CD14-positive monocyte (primary cell): Measurements from ENCODE around the gene ZYX. TPM values are rescaled to one million over a fixed set of nuclear protein-coding genes. Genes with fewer than 3 reads are reported as not detected.

Experiments used
- DNase-seq, 3 donors: peaks; one replicate each; pipeline ENCODE4 v3.0.0-alpha.2; 2011 to 2022
- H2AFZ ChIP-seq: 2 replicates; pipeline ENCODE4 v1.6.0; 2012; ENCODE audit warnings: mild to moderate bottlenecking, low read depth, low read length, inconsistent platforms; ENCODE audit not compliant: insufficient read depth, poor library complexity, severe bottlenecking
- H3K27ac ChIP-seq, 2 donors: 1 replicate in 1 of 2; 2 replicates in 1 of 2; pipeline ENCODE4 v1.5.1; 2012 to 2013; ENCODE audit warnings: low read length in 2 of 2, control low read depth in 1 of 2, inconsistent platforms in 1 of 2, low read depth in 1 of 2, mild to moderate bottlenecking in 1 of 2
- H3K27me3 ChIP-seq, 2 donors: one replicate each; pipeline versions ENCODE4 v1.6.0 to v1.6.1; 2011 to 2013; ENCODE audit warnings: low read length in 2 of 2; ENCODE audit not compliant: control insufficient read depth in 2 of 2, insufficient read depth in 2 of 2
- H3K36me3 ChIP-seq, 2 donors: replicated peaks in 1 of 2; 1 replicate in 1 of 2; 2 replicates in 1 of 2; pipeline versions ENCODE4 v1.5.1 to v1.6.1; 2012 to 2013; ENCODE audit warnings: low read length in 2 of 2, control low read depth in 1 of 2, inconsistent platforms in 1 of 2, mild to moderate bottlenecking in 1 of 2; ENCODE audit not compliant: insufficient read depth in 2 of 2, control insufficient read depth in 1 of 2
- H3K4me1 ChIP-seq, 2 donors: 1 replicate in 1 of 2; 2 replicates in 1 of 2; pipeline versions ENCODE4 v1.5.1 to v1.6.1; 2012 to 2013; ENCODE audit warnings: low read length in 2 of 2, control low read depth in 1 of 2, inconsistent platforms in 1 of 2, mild to moderate bottlenecking in 1 of 2, moderate library complexity in 1 of 2; ENCODE audit not compliant: insufficient read depth in 2 of 2, control insufficient read depth in 1 of 2
- H3K4me2 ChIP-seq: replicated peaks from 2 replicates; pipeline ENCODE3; 2012; ENCODE audit warnings: low read length, moderate library complexity, mild to moderate bottlenecking; ENCODE audit not compliant: poor library complexity, severe bottlenecking; ENCODE audit errors: extremely low read depth
- H3K4me3 ChIP-seq, 3 experiments: fragments of 200-600 bp in 1 of 3; sonication (generic) in 1 of 3; replicated peaks in 1 of 3; 1 replicate in 2 of 3; 2 replicates in 1 of 3; pipeline ENCODE4 v1.5.1; 2011 to 2013; ENCODE audit warnings: low read length in 3 of 3, mild to moderate bottlenecking in 3 of 3, control low read depth in 2 of 3, low read depth in 2 of 3, inconsistent platforms in 1 of 3, moderate library complexity in 1 of 3
- H3K79me2 ChIP-seq: 2 replicates; pipeline ENCODE4 v1.6.0; 2012; ENCODE audit warnings: mild to moderate bottlenecking, control low read depth, inconsistent platforms, low read length, moderate library complexity; ENCODE audit not compliant: insufficient read depth
- H3K9ac ChIP-seq: 2 replicates; pipeline ENCODE4 v1.6.0; 2017; ENCODE audit warnings: low read length, mild to moderate bottlenecking; ENCODE audit not compliant: insufficient read depth, poor library complexity, severe bottlenecking
- H3K9me3 ChIP-seq, 2 donors: replicated peaks in 1 of 2; 1 replicate in 1 of 2; 2 replicates in 1 of 2; pipeline versions ENCODE4 v1.5.1 to v1.6.1; 2012 to 2013; ENCODE audit warnings: low read length in 2 of 2, control low read depth in 1 of 2; ENCODE audit not compliant: control insufficient read depth in 1 of 2, insufficient read depth in 1 of 2
- H4K20me1 ChIP-seq: 2 replicates; pipeline ENCODE4 v1.6.0; 2012; ENCODE audit warnings: mild to moderate bottlenecking, low read length, control low read depth, moderate library complexity; ENCODE audit not compliant: insufficient read depth
- H3K27ac Mint-ChIP-seq, 7 donors: one replicate each; pipeline ENCODE4 v1.8.0; 2020; ENCODE audit warnings: mild to moderate bottlenecking in 7 of 7, mixed read lengths in 7 of 7, moderate library complexity in 6 of 7, inconsistent platforms in 2 of 7
- H3K27me3 Mint-ChIP-seq, 3 donors: one replicate each; pipeline ENCODE4 v1.8.0; 2021 to 2022; ENCODE audit warnings: low read depth in 3 of 3, mild to moderate bottlenecking in 3 of 3, mixed read lengths in 3 of 3, moderate library complexity in 3 of 3, inconsistent platforms in 1 of 3
- H3K36me3 Mint-ChIP-seq, 2 donors: one replicate each; pipeline ENCODE4 v1.8.0; 2020; ENCODE audit warnings: mixed read lengths in 2 of 2, inconsistent platforms in 1 of 2, mild to moderate bottlenecking in 1 of 2
- H3K4me1 Mint-ChIP-seq: one replicate; pipeline ENCODE4 v1.8.0; 2020; ENCODE audit warnings: mild to moderate bottlenecking, mixed read lengths
- H3K4me3 Mint-ChIP-seq, 2 donors: one replicate each; pipeline ENCODE4 v1.8.0; 2020; ENCODE audit warnings: mild to moderate bottlenecking in 2 of 2, mixed read lengths in 2 of 2, moderate library complexity in 1 of 2
- H3K9me3 Mint-ChIP-seq, 7 donors: one replicate each; pipeline ENCODE4 v1.8.0; 2020 to 2022; ENCODE audit warnings: mixed read lengths in 7 of 7, mild to moderate bottlenecking in 6 of 7, moderate library complexity in 6 of 7, inconsistent platforms in 2 of 7
- WGBS: methylation state at CpG from one replicate; pipeline ENCODE4 v1.1.5; 2013; ENCODE audit warnings: missing lambda C conversion rate; ENCODE audit not compliant: insufficient coverage; 5-methylcytosine and 5-hydroxymethylcytosine counted together
- intact Hi-C, 2 donors: fragments of 100-400 bp; cut with micrococcal nuclease; formaldehyde crosslinking; loops; one replicate each; pipeline versions ENCODE4 v1.15.0 to v1.15.1; 2023
- polyA plus RNA-seq, 3 donors: library from polyadenylated mRNA; depleted of rRNA in 1 of 3; unstranded in 2 of 3; stranded (reverse) in 1 of 3; fragments of 300-500 nt in 2 of 3; fragments of >200 nt in 1 of 3; fragmentation: Illumina TruSeq in 2 of 3; gene quantifications; 1 replicate in 2 of 3; 2 replicates in 1 of 3; pipeline ENCODE4 v1.2.3, GENCODE V29; 2012 to 2021
- TF ChIP-seq, protein P1 (sequence below): fragments of 200-600 bp; IDR thresholded peaks from one replicate; pipeline ENCODE4 v1.8.0; 2022; ENCODE audit warnings: antibody characterized with exemption, mild to moderate bottlenecking

Gene ZYX
- polyA plus RNA-seq, 3 donors: 198 to 417 (median 331) TPM

DNA sequence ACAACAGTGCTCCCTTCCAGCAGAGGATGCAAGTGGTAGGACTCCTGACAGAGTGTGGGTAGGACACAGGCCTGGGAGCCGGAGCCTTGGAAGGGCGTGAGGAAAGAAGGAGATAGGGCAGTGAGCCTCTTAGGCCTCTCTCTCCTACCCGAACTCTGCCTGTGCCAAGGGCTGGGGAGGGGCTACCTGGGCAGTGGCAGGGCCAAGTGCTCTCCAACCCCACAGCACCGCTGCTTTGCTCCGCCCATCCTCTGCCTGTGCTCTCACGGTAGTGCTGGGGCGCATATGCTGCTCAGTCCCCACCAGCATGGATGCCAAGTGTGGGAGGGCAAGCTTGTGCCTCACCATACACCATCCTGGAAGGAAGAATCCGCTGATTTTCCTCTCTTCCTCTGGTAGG lies 26.2 kb upstream of the ZYX start:
- 98% methylated on average over 7 of the region's 8 CpGs for whole genome bisulfite sequencing
- Mint-ChIP-seq H3K4me1 (peaks cover 10% of the 10 kb centered on the region), H3K36me3 (peaks cover 3 to 10% of the 10 kb centered on the region in 2 donors), H3K4me3 (no peak overlapping the region), H3K9me3 (peaks cover 0 to 5% (median 0%) of the 10 kb centered on the region in 7 donors), H3K27ac (no peak overlapping the region), H3K27me3 (peaks cover 10 to 16% (median 15%) of the 10 kb centered on the region in 3 donors)
- Histone ChIP-seq H3K4me1 (peaks cover under 1 to 5% of the 10 kb centered on the region in 2 donors), H3K27me3 (no peaks in the 10 kb centered on the region), H3K36me3 (no peaks in the 10 kb centered on the region), H3K9me3 (no peaks in the 10 kb centered on the region), H3K4me2 (no peak overlapping the region), H2AFZ (no peak overlapping the region), H4K20me1 (no peaks in the 10 kb centered on the region), H3K9ac (no peak overlapping the region), H3K79me2 (no peaks in the 10 kb centered on the region), H3K4me3 (no peak overlapping the region), H3K27ac (no peak overlapping the region)
- intact Hi-C loops: no loop called here
- DNase-seq: no peak
- TF ChIP-seq, protein P1, sequence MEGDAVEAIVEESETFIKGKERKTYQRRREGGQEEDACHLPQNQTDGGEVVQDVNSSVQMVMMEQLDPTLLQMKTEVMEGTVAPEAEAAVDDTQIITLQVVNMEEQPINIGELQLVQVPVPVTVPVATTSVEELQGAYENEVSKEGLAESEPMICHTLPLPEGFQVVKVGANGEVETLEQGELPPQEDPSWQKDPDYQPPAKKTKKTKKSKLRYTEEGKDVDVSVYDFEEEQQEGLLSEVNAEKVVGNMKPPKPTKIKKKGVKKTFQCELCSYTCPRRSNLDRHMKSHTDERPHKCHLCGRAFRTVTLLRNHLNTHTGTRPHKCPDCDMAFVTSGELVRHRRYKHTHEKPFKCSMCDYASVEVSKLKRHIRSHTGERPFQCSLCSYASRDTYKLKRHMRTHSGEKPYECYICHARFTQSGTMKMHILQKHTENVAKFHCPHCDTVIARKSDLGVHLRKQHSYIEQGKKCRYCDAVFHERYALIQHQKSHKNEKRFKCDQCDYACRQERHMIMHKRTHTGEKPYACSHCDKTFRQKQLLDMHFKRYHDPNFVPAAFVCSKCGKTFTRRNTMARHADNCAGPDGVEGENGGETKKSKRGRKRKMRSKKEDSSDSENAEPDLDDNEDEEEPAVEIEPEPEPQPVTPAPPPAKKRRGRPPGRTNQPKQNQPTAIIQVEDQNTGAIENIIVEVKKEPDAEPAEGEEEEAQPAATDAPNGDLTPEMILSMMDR: no peak

- WGBS: 95% methylated on average over 9 of the region's 16 CpGs
- intact Hi-C loops: no loop called here
- Mint-ChIP-seq H3K4me3 (no peak overlapping the region), H3K4me1 (peaks cover 18% of the 10 kb centered on the region), H3K27ac (no peak overlapping the region), H3K9me3 (peaks cover 0 to 7% (median 0%) of the 10 kb centered on the region in 7 donors), H3K36me3 (peaks cover 7 to 10% of the 10 kb centered on the region in 2 donors), H3K27me3 (peaks cover 18 to 22% (median 22%) of the 10 kb centered on the region in 3 donors)
- Histone ChIP-seq H3K4me3 (no peak overlapping the region), H3K4me1 (peaks cover 4 to 11% of the 10 kb centered on the region in 2 donors), H4K20me1 (no peaks in the 10 kb centered on the region), H3K27ac (no peak overlapping the region), H3K4me2 (no peak overlapping the region), H3K36me3 (no peaks in the 10 kb centered on the region), H3K9ac (no peak overlapping the region), H3K27me3 (peaks cover 4 to 5% of the 10 kb centered on the region in 2 donors), H2AFZ (no peak overlapping the region), H3K9me3 (no peaks in the 10 kb centered on the region), H3K79me2 (no peaks in the 10 kb centered on the region)
- DNase-seq: no peak
- TF ChIP-seq, protein P1: no peak
These were observed 25.4 kb upstream of the ZYX start for GRCh38 chr7:143355450-143356385.
